Activated CD4-positive, alpha-beta T cell treated with anti-CD3 and anti-CD28 coated beads, Interleukin-2, amount 50 U/mL, for 24 hours (primary cell): Measurements from ENCODE around the gene PDE4D.
"Not testable (repeated sequence)": the region's sequence is repeated elsewhere in the genome, so short reads cannot be mapped to it uniquely, and the experiment has no call there.

Experiments used
- DNase-seq, 2 donors: peaks; one replicate each; pipeline ENCODE4 v3.0.0-alpha.2; 2020; ENCODE audit warnings: low read depth in 1 of 2, low spot score in 1 of 2

PDE4D gene

GRCh38 chr5:58963821-58964220 lies 929.7 kb downstream of the PDE4D start:
- DNase-seq, result no peak

- DNase-seq, result no peak
These were observed 930.2 kb downstream of the PDE4D start for GRCh38 chr5:58963361-58963760.

- DNase-seq, result no peak
These were observed 931.8 kb downstream of the PDE4D start for GRCh38 chr5:58961631-58962280.

GRCh38 chr5:58958701-58959100 lies 934.8 kb downstream of the PDE4D start:
- DNase-seq, result no peak

DNA sequence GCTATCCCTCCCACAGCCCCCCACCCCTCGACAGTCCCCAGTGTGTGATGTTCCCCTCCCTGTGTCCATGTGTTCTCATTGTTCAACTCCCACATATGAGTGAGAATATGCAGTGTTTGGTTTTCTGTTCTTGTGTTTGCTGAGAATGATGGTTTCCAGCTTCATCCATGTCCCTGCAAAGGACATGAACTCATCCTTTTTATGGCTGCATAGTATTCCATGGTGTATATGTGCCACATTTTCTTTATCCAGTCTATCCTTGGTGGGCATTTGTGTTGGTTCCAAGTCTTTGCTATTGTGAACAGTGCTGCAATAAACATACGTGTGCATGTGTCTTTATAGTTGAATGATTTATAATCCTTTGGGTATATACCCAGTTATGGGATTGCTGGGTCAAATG lies 940.3 kb downstream of the PDE4D start:
- DNase-seq, result not testable (repeated sequence)

- DNase-seq, result no peak
These were observed 943.3 kb downstream of the PDE4D start for GRCh38 chr5:58950224-58950623.

DNA sequence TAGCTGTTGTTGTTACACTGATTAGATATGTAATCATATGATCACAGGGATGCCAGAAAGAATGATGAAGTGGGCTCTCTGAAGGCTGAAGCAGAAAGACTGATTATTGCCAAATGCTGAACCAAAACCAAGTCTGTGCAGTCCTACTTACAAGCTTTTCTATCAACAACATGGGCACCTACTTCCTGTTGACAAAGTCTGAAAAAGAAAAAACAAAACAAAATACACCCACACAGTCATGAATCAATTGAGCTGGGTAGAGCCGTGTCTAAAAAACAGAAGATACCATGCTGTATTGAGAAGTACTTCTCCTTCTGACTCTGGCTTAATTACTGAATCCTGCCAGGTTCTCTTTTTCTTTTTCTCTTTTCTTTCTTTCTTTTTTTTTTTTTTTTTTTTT lies 947.3 kb downstream of the PDE4D start:
- no peak for DNase-seq

GRCh38 chr5:58944221-58944620 lies 949.3 kb downstream of the PDE4D start:
- no peak for DNase-seq

GRCh38 chr5:58940446-58940845 lies 953.1 kb downstream of the PDE4D start:
- DNase-seq, result no peak

DNA sequence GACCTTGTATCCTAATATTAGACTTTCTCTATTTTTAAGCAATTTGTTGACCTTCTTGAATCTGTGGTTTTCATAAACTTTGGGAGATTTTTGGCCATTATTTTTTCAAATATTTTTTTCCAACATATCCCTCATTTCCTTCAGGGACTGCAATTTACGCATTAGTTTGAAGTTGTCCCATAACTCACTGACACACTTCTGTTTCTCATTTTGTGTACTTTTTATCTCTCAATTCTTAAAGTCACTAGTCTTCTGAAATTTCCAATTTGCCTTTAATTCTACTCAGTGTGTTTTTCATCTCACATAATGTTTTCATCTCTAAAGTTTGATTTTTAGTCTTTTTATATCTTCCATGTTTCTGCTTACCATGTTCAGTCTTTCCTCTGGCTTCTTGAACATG lies 953.9 kb downstream of the PDE4D start:
- DNase-seq, result no peak

- no peak for DNase-seq
These were observed 954.7 kb downstream of the PDE4D start for GRCh38 chr5:58938563-58939424.

DNA sequence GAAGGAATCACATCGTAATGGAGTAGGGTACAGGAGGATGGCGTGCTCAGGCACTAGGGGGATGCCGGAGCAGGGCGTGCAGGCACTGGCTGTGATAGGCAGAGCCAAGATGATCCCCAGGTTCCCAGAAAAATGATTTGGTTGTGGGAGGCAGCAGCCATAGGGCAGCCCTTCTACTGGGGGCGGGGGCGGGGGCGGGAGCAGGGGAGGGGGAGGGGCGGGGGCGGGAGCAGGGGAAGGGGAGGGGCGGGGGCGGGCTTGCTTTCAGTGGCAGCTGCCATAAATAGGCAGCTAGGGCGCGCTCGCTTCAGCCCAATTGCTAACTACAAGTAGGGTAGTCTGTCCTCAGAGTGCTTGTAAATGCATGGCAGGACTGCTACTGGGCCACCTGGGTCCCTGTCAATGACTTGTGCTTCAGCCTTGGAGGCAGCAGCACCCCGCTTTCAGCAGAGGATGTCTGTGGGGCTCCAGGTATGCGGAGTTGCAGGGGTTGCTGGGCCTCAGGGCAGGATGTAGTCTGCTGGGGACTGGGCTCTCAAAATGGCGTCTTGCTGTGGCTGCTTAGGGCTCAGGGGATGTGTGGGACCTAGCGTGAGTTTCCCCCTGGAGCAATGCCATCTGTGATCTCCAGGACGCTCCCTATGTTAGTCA lies 956.4 kb downstream of the PDE4D start:
- DNase-seq, result no peak

- no peak for DNase-seq
These were observed 958.9 kb downstream of the PDE4D start for GRCh38 chr5:58934629-58935097.

GRCh38 chr5:58933891-58934628 lies 959.5 kb downstream of the PDE4D start:
- DNase-seq, result peak in 1 of 2 donors; percentile 13

- no peak for DNase-seq
These were observed 961.4 kb downstream of the PDE4D start for GRCh38 chr5:58932057-58932612.

DNA sequence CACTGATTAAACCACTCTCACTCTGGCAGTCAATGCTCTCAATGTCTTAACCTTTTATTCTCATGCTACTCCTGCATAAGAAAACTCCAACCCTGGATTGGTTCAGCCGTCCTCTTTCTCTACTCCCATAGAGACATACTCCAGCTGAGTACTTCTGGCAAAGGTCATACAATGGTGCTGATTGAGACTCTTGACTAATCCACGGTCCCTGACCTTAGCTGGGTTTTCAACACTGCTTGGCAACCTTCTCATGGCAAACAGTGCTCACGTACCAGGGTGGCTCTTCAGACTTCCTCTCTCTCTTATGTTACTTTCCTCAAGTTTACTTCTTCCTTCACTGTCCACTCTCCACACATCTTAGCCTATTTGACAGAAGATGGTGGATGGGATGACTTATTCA lies 963.0 kb downstream of the PDE4D start:
- DNase-seq, result no peak

GRCh38 chr5:58929726-58930125 lies 963.8 kb downstream of the PDE4D start:
- no peak for DNase-seq

GRCh38 chr5:58927938-58928337 lies 965.6 kb downstream of the PDE4D start:
- DNase-seq, result no peak

GRCh38 chr5:58927181-58927580 lies 966.3 kb downstream of the PDE4D start:
- DNase-seq, result no peak

- no peak for DNase-seq
These were observed 967.0 kb downstream of the PDE4D start for GRCh38 chr5:58926541-58926935.
